ENCODE measurements around the gene IER5. TPM values are rescaled to one million over a fixed set of nuclear protein-coding genes. Genes with fewer than 3 reads are reported as not detected.

IER5 gene
- total and polyA plus RNA-seq, 9 of the 15 experiments (the other 6 are each of a cell fraction or from before 2014, with no cell fraction given) = 2.4 to 32.1 (median 12.0) TPM

DNA sequence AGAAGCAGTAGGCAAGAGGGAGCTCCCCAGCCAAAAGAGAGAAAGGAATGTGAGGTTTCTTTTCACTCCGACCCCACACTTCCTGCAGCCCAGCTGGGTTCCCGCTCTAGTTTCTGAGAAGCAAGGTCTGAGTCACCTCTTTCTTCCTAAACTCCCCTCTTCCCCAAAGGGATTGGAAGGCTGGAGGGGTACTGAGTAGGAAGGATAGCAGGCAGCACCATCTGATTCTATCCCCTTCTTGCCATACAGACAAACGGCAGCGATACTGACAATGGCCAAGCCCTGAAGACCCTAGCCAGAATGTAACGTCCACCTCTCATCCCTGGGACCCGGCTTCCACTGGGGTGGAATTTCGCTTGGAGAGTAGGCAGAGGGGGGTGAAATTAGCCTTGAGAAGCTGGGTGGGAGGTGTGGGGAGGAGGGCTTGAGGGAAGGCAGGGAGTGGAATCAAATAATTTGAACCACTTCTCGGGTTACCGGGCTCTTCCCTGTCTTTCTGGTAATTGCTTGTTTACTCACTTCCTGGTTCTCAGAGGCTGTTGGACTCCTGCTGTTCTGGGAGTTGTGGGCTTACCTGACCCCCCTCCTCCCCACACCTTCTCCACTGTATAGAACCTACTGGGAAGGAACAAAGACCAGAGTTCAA is 13.2 kb downstream of the IER5 start:
- H2AFZ ChIP-seq (ENCODE audit: low read depth, low read length) = peak overlapping the region; percentile 76
- H3K9me3 ChIP-seq (replicated peaks; ENCODE audit: control insufficient read depth, insufficient read depth, low read depth, low read length) = no peaks in the 10 kb centered on the region
- peaks cover 4% of the 10 kb centered on the region; the same call in 1 of the 3 replicates for H3K79me2 ChIP-seq (ENCODE audit: control insufficient read depth, insufficient read depth, low read length)
- peak overlapping the region; percentile 61 for H3K4me2 ChIP-seq (ENCODE audit: insufficient read depth, low read length)
- POLR2A ChIA-PET = interaction anchor here (0.6 to 12.3 kb wide), 4 partner anchors 11 to 34 kb away, joined by 3 to 257 read pairs (median 14); partner anchors contain the start of gene IER5
- WGBS (ENCODE audit: insufficient coverage, low coverage, missing lambda C conversion rate) = 3% methylated on average over 9 of the region's 9 CpGs
- peaks cover 34 to 71% of the 10 kb centered on the region in 2 experiments for H3K4me1 ChIP-seq (replicated peaks in 1 of 2; ENCODE audit: control insufficient read depth in 2 of 2, insufficient read depth in 2 of 2, low read length in 2 of 2)
- no peaks in the 10 kb centered on the region for H3K9me1 ChIP-seq (ENCODE audit: control insufficient read depth, insufficient read depth, low read length)
- no peaks in the 10 kb centered on the region for H4K20me1 ChIP-seq (replicated peaks; ENCODE audit: control insufficient read depth, insufficient read depth, low read length)
- in situ Hi-C loops (cut with MboI) (no loop called here), intact Hi-C loops (cut with micrococcal nuclease) (no loop called here)
- CTCF ChIA-PET (ENCODE audit: low intra/inter-chr PET ratio) = no interaction called here
- FAIRE-seq (no peak), ATAC-seq (no peak), DNase-seq (ENCODE audit: extremely low read depth in 1 of 4, low spot score in 3 of 4) (peak in 2 of 4 experiments; percentile 38 to 69)
- BruUV-seq (replicated peaks) = no TSS peak
- no peak overlapping the region for H3K4me3 ChIP-seq
- no peaks in the 10 kb centered on the region for H3K36me3 ChIP-seq (ENCODE audit: control insufficient read depth, insufficient read depth, low read length)
- no peaks in the 10 kb centered on the region for H3K27me3 ChIP-seq (ENCODE audit: control insufficient read depth in 2 of 2, insufficient read depth in 2 of 2, low read length in 2 of 2)
- peak overlapping the region; percentile 43; the same call in 2 of the 3 replicates for H3K27ac ChIP-seq (ENCODE audit: extremely low read depth, low read depth, low read length)
- peak overlapping the region; percentile 11 to 45; a peak in 3 of 4 replicates for H3K9ac ChIP-seq (ENCODE audit: insufficient read depth in 1 of 2, low read depth in 2 of 2, low read length in 2 of 2)
- TF ChIP-seq TCF7 (IDR thresholded peaks at IDR 0.05; ENCODE audit: borderline replicate concordance) (no peak), EGR1 (conservative IDR thresholded peaks at IDR 0.05) (0 out of 2 replicates have a peak, but pooled peaks have one; percentile 17), ZNF830 (CRISPR knock-in tag; IDR thresholded peaks at IDR 0.05) (no peak), KAT7 (CRISPR knock-in tag; IDR thresholded peaks at IDR 0.05; ENCODE audit: borderline replicate concordance) (0 out of 2 replicates have a peak, but pooled peaks have one; percentile 63), TFAP4 (CRISPR knock-in tag; IDR thresholded peaks at IDR 0.05; ENCODE audit: borderline replicate concordance) (peak; percentile 55), ZNF592 (IDR thresholded peaks at IDR 0.05) (0 out of 2 replicates have a peak, but pooled peaks have one; percentile 22), SMAD3 (CRISPR knock-in tag; conservative IDR thresholded peaks at IDR 0.05) (0 out of 2 replicates have a peak, but pooled peaks have one; percentile 25), ATF6 (CRISPR knock-in tag; IDR thresholded peaks at IDR 0.05) (no peak), SRF (CRISPR knock-in tag; IDR thresholded peaks at IDR 0.05) (no peak)
- TF ChIP-seq, protein P1, sequence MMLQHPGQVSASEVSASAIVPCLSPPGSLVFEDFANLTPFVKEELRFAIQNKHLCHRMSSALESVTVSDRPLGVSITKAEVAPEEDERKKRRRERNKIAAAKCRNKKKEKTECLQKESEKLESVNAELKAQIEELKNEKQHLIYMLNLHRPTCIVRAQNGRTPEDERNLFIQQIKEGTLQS (IDR thresholded peaks at IDR 0.05) = peak; percentile 68; the same call in 1 of the 2 replicates
- TF ChIP-seq, protein P1 (CRISPR knock-in tag; conservative IDR thresholded peaks at IDR 0.05) = no peak
